B cell (primary cell): ENCODE measurements around the gene EPHA7.

Experiments
- CTCF ChIP-seq: fragments of 200-600 bp; IDR thresholded peaks from one replicate; pipeline ENCODE4 v1.8.0; 2022; ENCODE audit warnings: antibody characterized with exemption, mild to moderate bottlenecking
- EZH2 ChIP-seq: IDR thresholded peaks from 2 replicates; pipeline ENCODE4 v1.6.1; 2012; ENCODE audit warnings: borderline replicate concordance, low read depth, mild to moderate bottlenecking, moderate library complexity, low read length; ENCODE audit not compliant: insufficient read depth, poor library complexity, severe bottlenecking

- TF ChIP-seq CTCF, result no peak
- TF ChIP-seq EZH2, result no peak
Observed at GRCh38 chr6:93454533-93454932, 35.2 kb upstream of the EPHA7 start.
